ENCODE data around the gene CTNNA3.

DNA sequence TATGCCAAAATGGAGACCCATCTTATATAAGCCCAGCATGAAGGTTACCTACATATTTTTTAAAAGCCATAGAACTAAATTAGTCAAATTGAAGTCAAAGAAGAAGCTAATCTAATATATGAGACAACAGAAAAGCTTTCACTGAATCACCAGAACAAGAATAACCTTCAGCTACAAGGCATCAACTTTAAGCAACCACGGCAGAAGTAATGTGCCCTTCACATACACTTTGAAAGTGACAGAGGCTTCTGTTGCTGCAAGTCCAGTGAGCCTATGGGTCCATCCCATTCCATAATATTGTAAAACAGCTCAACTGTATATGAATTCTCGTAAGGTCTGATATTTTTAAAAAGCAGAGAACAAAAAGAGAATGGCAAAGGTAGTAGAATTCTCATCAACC lies 36.5 kb downstream of the CTNNA3 start:
- TF ChIP-seq CTCF (IDR thresholded peaks at IDR 0.05) (no peak), POLR2A (IDR thresholded peaks at IDR 0.05) (no peak)
